Activated naive CD4-positive, alpha-beta T cell treated with anti-CD3 and anti-CD28 coated beads, Interleukin-2, amount 50 U/mL, for 16 hours (primary cell): Measurements from ENCODE around the gene TM6SF1.
"Not testable (repeated sequence)": the region's sequence is repeated elsewhere in the genome, so short reads cannot be mapped to it uniquely, and the experiment has no call there.

Source experiments
- DNase-seq: peaks from one replicate; pipeline ENCODE4 v3.0.0-alpha.2; 2020

The TM6SF1 gene

DNA sequence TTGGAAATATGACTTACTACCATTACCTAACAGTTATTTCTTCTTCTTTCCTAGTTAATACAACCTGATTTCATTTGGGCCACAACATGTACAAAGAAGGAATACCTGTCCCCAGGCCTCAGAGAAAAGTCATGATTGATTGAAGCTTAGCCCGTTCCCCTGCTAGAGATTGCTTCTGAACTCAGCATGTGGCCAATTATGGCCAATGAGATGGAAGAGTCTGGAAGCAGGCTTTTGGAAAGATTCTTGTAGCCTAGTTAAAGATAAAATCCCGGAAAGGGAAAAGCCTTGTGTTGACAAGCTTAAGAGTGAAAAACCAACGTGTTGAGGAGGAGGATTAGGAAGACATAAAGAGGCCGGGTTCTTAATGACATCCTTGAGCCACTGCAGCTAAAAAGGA lies 17.0 kb upstream of the TM6SF1 start:
- DNase-seq = no peak

DNA sequence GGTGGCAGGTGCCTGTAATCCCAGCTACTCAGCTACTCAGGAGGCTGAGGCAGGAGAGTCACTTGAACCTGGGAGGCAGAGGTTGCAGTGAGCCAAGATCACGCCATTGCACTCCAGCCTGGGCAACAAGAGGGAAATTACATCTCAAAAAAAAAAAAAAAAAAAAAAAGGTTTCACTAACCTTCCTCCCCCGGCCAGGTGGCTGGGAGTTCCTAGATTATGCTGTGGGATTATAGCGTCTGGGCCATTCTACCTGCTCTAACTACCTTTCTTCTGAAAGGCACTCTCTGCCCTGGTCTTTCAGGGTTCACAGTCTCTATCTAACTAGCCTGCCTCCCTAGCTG lies 15.5 kb upstream of the TM6SF1 start:
- not testable (repeated sequence) for DNase-seq

DNA sequence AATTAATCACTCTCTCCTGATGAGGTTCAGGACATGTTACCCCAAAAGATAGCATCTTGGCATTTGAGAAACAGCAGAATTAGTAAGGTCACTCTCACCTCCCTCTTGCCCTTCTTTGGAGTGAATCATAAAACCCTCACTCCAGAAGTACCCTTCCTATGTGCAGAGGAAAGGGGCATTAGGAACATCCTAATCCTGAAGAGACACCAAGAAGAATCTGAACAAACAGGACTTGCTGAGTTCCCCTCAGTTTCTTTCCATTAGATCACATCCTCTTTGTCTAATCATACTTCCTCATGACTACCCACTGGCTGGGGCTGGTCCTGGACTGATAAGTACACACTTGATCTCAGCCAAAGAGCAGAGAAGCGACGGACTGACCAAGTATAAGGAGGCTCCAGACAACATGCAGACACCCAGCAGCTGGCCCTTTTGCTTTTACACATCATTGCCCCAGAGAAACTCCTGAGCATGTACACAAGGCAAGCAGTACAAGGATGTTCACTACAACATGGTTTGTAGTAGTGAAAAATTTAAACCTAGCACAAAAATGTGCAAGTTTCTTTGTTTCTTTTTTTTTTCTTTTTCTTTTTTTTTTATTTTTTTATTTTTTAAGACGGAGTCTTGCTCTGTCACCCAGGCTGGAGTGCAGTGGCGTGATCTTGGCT lies 15.0 kb upstream of the TM6SF1 start:
- DNase-seq = no peak

DNA sequence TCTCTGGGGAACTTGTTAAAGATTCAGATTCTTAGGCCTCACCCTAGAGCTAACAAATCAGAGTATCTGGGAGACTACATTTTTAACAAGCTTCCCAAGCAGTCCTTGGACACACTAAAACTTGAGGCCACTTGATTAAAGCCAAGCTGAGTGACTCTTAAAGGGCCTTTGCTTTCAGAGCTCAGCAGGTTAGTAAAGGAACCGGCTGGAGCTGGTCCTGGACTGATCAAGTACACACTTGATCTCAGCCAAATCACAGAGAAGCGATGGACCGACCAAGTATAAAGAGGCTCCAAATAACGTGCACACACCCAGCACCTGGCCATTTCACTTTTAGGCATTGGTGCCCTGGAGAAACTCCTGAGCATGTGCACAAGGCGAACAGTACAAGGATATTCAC lies 12.9 kb upstream of the TM6SF1 start:
- DNase-seq = no peak

DNA sequence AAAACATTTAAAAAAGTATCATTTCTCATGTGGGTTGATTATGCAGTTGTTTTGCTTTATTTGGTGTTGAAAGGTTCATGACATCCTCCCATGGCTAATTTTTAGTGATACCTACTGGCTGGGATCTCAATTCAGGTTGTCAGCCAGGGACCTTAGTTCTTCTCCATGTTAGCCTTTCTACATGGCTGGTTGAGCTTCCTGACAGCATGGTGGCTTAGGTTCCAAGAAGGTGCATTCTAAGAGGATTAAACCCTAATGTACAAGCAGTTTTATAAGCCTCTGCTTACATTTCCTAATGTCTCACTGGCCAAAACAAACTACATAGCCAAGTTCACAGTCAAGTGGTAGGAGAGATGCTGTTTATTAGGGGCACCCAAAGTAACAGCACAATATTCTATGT lies 9.4 kb upstream of the TM6SF1 start:
- DNase-seq = no peak

DNA sequence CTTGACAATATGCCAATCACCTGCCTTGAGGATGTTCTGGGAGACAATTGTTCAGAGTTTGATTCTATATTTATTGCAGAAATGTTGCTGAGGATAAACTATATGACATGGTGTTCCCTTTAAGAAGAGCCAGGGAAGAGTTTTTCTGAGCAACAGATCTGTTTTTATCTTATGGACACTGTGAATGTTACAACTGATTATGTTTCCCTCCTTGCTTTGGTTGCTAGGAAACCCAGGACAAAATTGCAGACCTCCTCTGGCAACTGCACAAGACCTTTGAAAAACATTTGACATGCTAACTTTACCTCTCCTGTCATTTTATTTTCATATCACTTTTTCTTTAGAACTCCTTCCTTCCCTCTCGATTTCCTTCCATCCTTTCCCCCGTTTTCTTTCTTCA lies 8.2 kb upstream of the TM6SF1 start:
- no peak for DNase-seq

DNA sequence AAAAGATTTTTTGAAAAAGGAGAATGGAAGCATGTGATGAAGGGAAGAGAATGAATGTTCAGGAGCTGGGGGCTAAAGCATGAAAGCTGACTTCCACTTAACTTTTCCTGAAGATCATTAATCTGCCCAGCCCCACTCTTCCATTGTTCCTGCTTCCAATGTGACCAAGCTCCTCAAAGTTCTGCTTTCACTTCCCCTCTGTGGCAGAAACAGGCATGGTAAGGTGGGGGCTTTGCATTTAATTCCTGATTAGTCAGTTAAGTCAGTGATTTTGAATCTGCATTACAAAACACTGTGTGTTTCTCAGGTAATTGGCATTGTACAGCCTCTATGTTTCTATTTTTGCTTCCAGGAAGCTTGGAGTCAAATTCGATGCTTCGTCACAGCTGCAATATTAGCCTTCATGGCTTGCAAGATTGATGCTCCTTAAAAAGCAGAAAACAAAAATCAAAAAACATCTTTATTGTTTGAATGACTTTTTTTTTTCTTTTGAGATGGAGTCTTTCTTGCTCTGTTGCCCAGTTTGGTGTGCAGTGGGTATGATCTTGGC lies 7.3 kb upstream of the TM6SF1 start:
- no peak for DNase-seq

DNA sequence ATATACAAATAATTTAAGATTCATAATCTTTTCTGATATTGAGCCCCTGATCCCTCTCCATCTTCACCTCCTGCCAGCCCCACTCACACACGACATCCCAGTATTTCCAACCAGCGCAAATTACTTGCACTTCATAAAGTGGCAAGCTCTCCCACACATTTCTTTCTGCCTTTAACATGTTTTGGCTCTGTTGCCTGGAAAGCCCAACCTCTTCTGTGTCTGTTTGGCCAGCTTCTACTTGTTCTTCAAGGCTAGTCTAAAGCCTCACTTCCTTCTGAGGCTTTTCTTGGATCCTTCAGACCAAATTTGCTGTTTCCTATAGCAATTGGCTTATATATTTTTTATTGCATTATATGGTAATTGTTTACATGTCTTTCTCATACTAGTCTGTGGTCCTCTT lies 5.1 kb upstream of the TM6SF1 start:
- no peak for DNase-seq

DNA sequence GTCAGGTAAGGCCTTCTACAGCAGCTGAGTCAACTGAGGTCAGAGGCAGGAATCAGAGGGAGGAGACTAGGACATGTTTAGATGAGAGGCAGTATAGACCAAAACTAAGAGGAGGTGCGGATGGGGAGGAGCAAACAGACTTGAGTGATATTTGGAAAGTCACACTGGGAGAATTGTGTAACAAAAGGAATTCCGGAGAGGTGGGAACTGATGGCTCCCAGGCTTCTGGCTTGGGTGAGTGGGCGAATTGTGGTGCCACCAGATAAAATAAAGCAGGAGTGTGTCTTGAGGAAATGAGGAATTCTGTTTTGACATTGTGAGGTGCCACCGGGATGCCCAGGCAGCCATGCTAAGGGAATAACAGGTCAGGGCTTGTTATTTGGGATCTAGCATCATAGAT lies 3.3 kb upstream of the TM6SF1 start:
- no peak for DNase-seq

DNA sequence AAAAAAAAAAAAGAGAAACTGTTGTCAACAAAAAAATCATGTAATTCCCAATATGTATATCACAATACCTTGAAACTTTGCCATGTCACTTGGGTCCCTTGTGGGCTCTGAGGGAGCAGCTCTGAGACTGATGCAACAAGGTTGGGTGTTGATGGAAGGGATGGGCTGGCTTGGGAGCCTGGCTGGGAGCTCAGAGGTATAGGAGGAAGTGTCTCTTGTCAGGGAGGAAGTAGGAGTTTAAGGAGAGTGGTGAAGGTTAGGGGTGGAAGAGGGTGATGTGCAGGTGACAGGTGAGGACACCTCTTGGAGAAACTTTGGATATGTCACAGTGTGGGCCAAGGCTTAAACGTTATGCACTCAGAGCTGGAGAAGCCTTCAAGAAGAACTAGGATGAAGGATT lies 2.0 kb upstream of the TM6SF1 start:
- DNase-seq = no peak

DNA sequence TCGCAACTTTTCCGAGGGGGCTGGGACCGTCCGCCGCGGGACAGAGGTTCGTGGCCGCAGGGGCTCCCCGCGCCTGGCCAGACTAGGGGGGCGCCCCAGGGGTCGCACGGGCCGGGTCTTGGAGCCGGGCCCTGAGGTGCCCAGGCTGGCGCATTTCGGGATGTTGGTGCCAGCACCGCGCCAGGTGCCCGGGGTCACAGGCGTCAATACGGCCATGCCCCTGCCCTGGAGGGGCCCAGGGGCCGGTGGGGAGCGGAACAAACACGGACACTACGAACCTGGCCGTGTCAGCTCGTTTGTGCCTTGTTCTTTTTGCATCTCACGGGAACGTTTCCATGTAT lies 366 bp downstream of the TM6SF1 start:
- no peak for DNase-seq

DNA sequence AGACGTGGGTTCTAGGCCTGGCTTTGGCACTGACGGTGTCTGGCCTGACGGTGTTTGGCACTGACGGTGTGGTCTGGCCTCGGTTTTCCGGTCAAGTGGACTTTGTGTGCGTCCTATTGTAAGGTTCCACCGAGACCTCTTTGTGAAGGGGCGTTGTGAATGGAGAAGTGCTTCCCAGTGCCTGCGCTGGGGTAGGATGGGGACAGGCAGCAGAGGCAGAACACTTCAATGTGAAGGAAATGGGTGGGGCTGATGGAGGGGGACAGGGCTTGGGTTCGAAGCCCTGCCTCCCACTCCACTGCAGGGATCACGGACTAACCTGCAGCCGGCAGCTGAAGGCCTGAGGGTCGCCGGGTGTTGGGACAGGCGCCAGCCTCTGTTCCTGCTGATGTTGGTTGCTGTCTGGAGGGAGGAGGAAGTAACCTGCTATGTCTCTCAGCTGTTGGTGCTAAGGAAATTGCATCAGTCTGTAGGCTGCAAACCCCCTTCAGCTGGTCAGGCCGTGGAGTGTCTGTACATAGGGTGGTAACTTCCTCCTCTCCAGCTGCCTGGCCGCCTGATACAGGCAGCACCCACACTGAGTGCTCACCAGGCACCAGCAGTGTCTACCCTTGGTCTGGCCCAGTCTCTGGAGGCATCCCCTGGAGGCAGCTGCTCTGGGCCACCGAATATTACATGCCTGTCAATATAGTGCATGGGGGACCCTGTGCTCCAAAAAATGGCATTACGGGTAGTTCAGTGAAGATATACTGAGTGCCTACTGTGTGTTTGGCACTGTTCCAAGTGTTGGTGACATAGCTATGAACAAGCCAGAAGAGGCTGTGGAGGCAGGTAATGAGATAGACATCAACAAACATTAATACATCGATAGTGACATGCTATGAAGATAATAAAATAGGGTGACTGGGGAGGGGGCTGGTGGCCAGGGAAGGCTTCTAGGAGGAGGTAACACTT lies 1.1 kb downstream of the TM6SF1 start:
- DNase-seq = no peak

DNA sequence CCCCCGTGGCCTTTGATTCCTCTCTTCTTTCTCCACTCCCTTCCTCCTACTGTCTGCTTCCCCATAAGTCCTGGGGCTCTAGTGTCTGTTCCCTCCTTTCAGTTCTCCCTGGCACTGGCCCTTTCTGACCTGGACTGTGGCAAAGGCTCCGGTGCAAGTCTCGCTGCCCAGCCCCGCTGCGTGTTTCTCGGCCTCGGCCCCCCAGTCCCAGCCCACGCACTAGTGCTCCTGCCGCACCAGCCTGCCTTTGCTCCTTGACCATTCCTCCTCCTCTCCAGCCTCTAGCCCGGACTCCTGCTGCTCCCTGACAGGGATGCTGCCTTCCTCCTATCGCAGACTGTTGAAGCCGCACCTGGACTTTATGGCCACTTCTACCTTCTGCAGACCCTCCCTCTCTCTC lies 2.1 kb downstream of the TM6SF1 start:
- no peak for DNase-seq

DNA sequence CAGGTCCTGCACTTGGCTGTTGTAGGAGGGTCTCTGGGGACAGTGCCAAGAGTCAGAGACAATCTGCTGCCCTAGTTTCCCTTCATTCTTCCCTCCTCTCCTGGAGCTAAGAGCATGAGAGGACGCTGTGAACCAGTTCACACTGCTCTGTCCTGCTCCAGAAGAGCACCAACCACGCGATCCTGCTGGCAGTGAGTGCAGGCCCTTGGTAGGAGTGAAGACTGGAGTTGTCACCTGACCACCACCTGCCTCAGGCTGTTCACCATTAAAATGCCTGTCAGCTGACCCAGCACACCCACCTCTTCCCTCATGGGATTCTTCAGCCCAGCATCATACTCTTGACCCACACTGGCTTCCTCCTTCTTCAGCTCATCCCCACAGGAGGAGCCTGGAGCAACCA lies 2.9 kb downstream of the TM6SF1 start:
- no peak for DNase-seq

DNA sequence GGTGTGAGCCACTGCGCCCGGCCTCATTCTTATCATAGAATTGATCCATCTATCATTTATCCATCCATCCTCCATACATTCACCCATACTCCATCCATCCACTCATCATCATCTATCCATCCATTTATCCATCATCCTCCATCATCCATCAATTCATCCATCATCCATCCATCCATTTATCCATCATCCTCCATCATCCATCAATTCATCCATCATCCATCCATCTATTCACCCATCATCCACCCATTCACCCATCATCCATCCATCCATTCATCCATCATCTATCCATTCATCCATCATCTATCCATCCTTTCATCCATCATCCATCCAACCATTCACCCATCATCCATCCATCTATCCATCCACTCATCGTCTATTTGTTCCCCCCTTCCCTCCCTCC lies 3.7 kb downstream of the TM6SF1 start:
- no peak for DNase-seq

DNA sequence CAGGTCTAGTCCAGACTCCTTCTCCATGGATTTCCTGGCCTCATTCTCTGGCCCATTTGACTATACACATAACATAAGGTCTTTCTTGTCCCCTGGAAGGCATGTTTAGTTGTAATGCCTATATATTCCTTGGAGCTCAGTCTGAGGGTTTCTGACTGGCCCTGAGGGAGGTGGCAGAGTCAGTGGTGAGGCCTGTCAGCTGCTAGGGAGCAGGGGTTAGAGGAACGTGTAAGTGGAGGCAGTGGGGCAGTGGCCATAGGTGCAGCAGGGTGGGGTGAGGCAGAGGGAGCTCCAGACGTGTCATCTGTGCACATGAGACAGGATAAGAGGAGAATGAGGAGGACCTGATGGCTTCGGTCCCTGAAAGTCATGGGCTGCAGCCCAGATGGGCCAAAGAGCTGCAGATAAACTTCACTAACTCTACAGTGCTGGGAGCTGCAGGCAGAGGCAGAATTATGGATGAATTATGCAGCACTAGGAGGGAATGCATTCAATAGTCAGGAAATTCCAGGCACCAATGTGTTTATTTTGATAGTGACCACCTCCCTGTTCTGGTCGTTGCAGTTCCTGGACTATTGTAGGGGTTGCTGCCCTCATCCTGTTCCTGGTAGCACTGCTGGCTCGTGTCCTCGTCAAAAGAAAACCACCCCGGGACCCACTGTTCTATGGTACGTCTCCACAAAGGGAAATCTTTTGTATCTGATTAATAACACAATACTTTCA lies 4.9 kb downstream of the TM6SF1 start:
- no peak for DNase-seq

DNA sequence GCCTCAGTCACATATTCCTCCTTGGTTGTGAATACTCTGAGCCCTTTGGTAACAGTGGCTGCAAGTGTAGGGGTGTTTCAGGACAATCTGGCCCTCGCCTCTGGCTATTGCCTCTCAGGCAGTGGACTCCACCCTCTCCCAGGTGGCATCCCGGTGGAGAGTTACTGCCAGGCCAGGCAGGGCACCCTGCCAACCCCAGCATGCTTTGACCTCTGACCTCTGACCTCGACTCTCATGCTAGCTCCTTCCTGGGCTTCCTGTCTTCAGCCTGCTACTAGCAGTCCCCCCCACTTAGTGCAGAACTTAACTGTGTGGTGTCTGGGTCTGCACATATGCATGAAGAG lies 5.5 kb downstream of the TM6SF1 start:
- no peak for DNase-seq

DNA sequence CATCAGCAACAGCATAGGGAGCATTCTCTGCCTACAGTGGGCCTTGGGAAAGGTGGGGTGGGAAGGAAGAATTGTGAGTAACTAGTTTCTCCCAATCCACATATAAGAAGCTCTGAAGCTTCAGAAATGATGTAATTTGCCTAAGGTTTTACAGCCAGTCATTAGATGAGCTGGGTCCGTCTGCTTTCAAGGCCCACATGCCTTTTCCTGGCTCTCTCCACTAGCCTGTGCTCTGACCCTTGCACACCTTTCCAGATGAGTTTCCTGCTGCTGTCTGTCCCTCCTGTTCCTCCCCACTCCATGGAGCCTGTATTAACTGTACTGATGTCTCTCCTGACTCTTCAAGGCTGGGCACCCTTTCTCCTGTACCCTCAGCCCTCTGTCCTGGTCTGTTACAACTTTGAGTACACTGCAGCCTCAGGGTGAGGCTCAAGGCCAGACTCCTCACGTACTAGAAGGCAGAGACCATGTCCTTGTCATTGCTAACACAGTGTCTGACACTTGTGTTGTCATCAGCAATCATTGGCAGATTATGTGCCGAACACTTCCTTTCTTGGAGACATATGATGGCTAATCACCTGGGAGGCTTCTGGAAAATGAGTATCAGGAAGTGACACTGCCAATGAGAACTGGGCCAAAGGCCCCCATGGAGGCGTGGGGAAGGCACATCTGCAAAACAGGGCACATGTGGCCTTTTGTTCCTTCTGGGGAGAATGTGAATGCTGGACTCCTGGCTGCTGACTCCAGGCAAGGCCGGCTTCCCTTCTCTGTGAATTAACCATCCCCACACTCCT lies 6.6 kb downstream of the TM6SF1 start:
- DNase-seq = no peak

DNA sequence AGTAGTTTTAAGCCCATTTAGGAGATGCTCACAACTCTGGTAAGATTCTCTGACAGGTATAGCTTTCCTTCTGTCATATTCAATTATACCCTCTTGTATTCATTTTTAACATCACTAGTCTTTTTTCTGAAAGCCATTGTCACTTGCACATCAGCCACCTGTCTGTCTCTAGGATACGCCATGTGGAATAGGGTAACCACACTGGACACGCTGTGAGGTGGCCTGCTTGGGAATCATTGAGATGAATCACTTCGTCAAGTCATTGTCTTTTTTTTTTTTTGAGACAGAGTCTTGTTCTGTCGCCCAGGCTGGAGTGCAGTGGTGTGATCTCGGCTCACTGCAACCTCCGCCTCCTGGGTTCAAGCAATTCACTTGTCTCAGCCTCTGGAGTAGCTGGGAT lies 7.4 kb downstream of the TM6SF1 start:
- DNase-seq = no peak

DNA sequence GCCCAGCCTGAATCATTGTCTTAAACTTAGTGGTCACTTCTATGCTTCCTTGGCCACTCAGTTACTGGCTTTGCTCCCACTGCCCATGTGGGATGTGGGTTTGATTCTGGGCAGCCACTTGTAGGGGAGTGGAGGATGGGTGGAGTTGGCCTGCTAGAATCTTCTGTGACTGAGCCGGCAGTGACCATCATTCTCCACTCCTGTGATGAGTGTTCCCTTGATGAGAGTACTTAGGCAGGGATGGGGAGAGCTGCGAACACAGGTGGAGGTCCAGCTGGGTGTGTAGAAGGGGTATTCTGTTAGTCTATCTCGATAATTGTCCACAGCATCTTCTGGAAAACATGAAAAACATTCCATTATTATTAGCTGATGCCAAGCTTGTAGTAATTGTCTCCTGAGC lies 8.0 kb downstream of the TM6SF1 start:
- no peak for DNase-seq

DNA sequence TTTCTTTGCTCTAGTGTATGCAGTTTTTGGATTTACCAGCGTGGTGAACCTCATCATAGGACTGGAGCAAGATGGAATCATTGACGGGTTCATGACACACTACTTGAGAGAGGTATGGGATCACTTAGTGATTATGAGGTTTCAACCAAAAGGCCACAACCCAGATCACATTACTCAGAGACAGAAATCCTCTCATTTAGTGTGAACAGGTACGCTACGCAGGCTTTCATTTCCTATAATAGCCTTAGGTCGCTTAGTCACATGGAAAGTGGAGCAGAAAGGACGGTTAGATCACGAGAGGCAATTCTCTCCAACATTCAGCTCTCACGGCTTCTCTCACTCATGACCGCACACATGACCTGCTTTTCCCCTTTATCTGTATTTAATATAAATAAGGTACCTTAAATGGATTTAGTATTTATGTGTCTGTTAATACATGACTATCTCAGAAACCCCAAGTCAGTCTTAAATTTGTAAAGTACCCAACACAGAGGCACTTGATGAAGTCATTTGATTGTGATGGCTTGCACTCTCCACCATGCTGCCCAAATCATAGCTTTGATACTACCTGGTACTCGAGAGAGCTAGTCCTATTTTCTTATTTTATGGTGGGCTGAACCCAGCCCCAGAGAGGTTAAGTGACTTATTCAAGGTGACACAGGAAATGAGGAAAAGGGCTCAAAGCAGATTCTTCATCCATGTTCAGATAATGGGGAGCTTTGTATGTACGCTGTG lies 8.6 kb downstream of the TM6SF1 start:
- DNase-seq = no peak

DNA sequence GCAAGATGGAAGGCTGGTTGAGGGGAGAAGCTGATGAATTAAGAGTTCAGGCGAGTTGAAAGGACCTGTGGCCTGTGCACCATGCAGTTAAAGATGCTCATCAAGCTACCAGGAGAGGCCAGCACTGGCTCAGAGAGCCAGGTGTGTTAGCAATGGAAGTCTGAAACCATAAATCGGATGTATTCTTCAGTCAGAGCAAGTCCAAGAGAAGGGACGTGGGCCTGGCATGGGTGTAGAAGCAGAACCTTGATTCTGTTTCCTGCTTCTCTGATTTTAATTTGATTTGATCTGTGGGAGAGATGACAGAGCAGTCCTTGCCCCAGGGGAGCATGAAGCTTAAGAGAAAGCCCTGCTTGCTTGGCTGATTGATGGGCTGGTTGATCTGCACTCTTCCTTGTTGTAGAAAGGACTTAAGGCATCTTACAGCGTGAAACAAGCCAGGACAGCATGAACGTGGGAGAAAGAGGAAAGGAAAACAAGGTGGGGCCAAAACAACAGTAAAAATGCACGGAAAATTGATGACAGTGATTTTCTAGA lies 10.9 kb downstream of the TM6SF1 start:
- DNase-seq = no peak
